Gastroesophageal sphincter (tissue), 3 donors: ENCODE measurements around the gene AVP.

Experiments
- CTCF ChIP-seq, 4 experiments: fragments of 200-600 bp in 2 of 4; fragments of 450-650 bp in 2 of 4; sonication (generic) in 1 of 4; IDR thresholded peaks; one replicate each; pipeline ENCODE4 v1.5.1; 2017 to 2019; ENCODE audit warnings: antibody characterized with exemption in 4 of 4, mild to moderate bottlenecking in 2 of 4, moderate library complexity in 2 of 4
- EP300 ChIP-seq: sonication (generic); formaldehyde crosslinking; IDR thresholded peaks from one replicate; pipeline ENCODE4 v1.6.1; 2017; ENCODE audit warnings: antibody characterized with exemption, mild to moderate bottlenecking
- POLR2A ChIP-seq, 2 donors: fragments of 450-650 bp; IDR thresholded peaks; one replicate each; pipeline ENCODE4 v1.6.1; 2017; ENCODE audit warnings: antibody characterized with exemption in 2 of 2, mild to moderate bottlenecking in 2 of 2, moderate library complexity in 1 of 2
- POLR2AphosphoS5 ChIP-seq: sonication (generic); formaldehyde crosslinking; IDR thresholded peaks from one replicate; pipeline ENCODE4 v1.6.1; 2017; ENCODE audit warnings: antibody characterized with exemption

GRCh38 chr20:3094848-3095629 lies 10.5 kb upstream of the AVP start:
- TF ChIP-seq CTCF (IDR thresholded peaks at IDR 0.05) (no peak), POLR2AphosphoS5 (no peak), POLR2A (IDR thresholded peaks at IDR 0.05) (no peak), EP300 (no peak)
